AG04450 (cell line): ENCODE measurements around the gene IL21R. TPM values are rescaled to one million over a fixed set of nuclear protein-coding genes. Genes with fewer than 3 reads are reported as not detected.

Experiments
- CTCF ChIA-PET: fragments of 300-600, 350-600 bp; formaldehyde crosslinking; extraction: SDS; loops from one replicate; lab custom pipeline; 2022; ENCODE audit warnings: antibody characterized with exemption, inconsistent platforms; lab: Charles Lee
- POLR2A ChIA-PET: fragments of 350-600 bp; formaldehyde crosslinking; extraction: SDS; loops from one replicate; lab custom pipeline; 2021; ENCODE audit warnings: antibody characterized with exemption, inconsistent platforms; lab: Yijun Ruan, JAX
- DNase-seq: peaks from one replicate; pipeline ENCODE4 v3.0.0-alpha.2; 2011; ENCODE audit warnings: low read depth, low spot score
- H3K27ac ChIP-seq: one replicate; pipeline ENCODE4 v1.5.1; 2012; ENCODE audit warnings: low read depth, low read length, control low read depth
- H3K27me3 ChIP-seq: one replicate; pipeline ENCODE4 v1.6.0; 2012; ENCODE audit warnings: low read length; ENCODE audit not compliant: control insufficient read depth, insufficient read depth
- H3K4me3 ChIP-seq: 2 replicates; pipeline ENCODE4 v1.5.1; 2011; ENCODE audit warnings: mild to moderate bottlenecking, low read depth, low read length, control low read depth
- H3K9me3 ChIP-seq: 2 replicates; pipeline ENCODE4 v1.5.1; 2012; ENCODE audit warnings: low read length; ENCODE audit not compliant: control insufficient read depth, insufficient read depth
- CTCF ChIP-seq: IDR thresholded peaks from 2 replicates; pipeline ENCODE4 v1.5.1; 2011; ENCODE audit warnings: low read depth, low read length, control low read depth, inconsistent platforms
- polyA plus RNA-seq: library from polyadenylated mRNA; depleted of rRNA; stranded (reverse); fragments of >200 nt; gene quantifications from 2 replicates; pipeline ENCODE4 v1.2.3, GENCODE V29; 2011

Gene IL21R
- polyA plus RNA-seq, 1 experiment, result 0.57 TPM

- TF ChIP-seq CTCF, result no peak
- POLR2A ChIA-PET, result no interaction called here
- Histone ChIP-seq H3K27ac (peak overlapping the region; percentile 21), H3K9me3 (no peaks in the 10 kb centered on the region; the same call in 1 of the 2 replicates), H3K27me3 (no peaks in the 10 kb centered on the region), H3K4me3 (no peak overlapping the region)
- CTCF ChIA-PET, result no interaction called here
- DNase-seq, result no peak
These were observed 12.9 kb downstream of the IL21R start for GRCh38 chr16:27414788-27415431.

- no peak for DNase-seq
- Histone ChIP-seq H3K4me3 (no peak overlapping the region), H3K9me3 (no peaks in the 10 kb centered on the region; the same call in 1 of the 2 replicates), H3K27ac (no peak overlapping the region), H3K27me3 (no peaks in the 10 kb centered on the region)
- ChIA-PET POLR2A (no interaction called here), CTCF (no interaction called here)
- TF ChIP-seq CTCF, result no peak
These were observed 15.2 kb downstream of the IL21R start for GRCh38 chr16:27417047-27417671.

GRCh38 chr16:27421961-27422740, 20.2 kb downstream of the IL21R start:
- Histone ChIP-seq H3K27me3 (no peaks in the 10 kb centered on the region), H3K9me3 (no peaks in the 10 kb centered on the region; the same call in 1 of the 2 replicates), H3K27ac (no peak overlapping the region), H3K4me3 (no peak overlapping the region)
- TF ChIP-seq CTCF, result no peak
- ChIA-PET CTCF (interaction anchor here (1.0 kb wide), 1 partner anchor 47 kb away, joined by 3 read pairs; no protein-coding TSS in a partner anchor), POLR2A (no interaction called here)
- DNase-seq, result no peak

GRCh38 chr16:27424772-27425498, 23.0 kb downstream of the IL21R start:
- ChIA-PET CTCF (no interaction called here), POLR2A (no interaction called here)
- Histone ChIP-seq H3K27me3 (no peaks in the 10 kb centered on the region), H3K4me3 (no peak overlapping the region), H3K9me3 (no peaks in the 10 kb centered on the region; the same call in 1 of the 2 replicates), H3K27ac (no peak overlapping the region)
- no peak for TF ChIP-seq CTCF
- no peak for DNase-seq
